Natural killer cell (primary cell): ENCODE data around the gene RGS19. TPM values are rescaled to one million over a fixed set of nuclear protein-coding genes. Genes with fewer than 3 reads are reported as not detected.
A peak's percentile ranks its signal among the peaks of the same experiment; 100 is the strongest.

ENCODE experiments used
- ATAC-seq, 3 donors: fragments of 150-1000 bp in 2 of 3; fragments of 200-7000 bp in 1 of 3; cut with Tn5 transposase; 1 replicate in 1 of 3; 2 replicates in 2 of 3; pipeline ENCODE4 v1.10.0; 2021; ENCODE audit warnings: mild to moderate bottlenecking in 2 of 3, moderate library complexity in 2 of 3
- DNase-seq, 2 donors: peaks; one replicate each; pipeline versions ENCODE4 v3.0.0 to v3.0.0-alpha.2; 2013 to 2021; ENCODE audit warnings: mixed read lengths in 1 of 2
- H3K27ac ChIP-seq: one replicate; pipeline ENCODE4 v1.5.1; 2013; ENCODE audit warnings: mild to moderate bottlenecking, low read length
- H3K27me3 ChIP-seq: one replicate; pipeline ENCODE4 v1.6.1; 2013; ENCODE audit warnings: low read length; ENCODE audit not compliant: control insufficient read depth, insufficient read depth
- H3K36me3 ChIP-seq: one replicate; pipeline ENCODE4 v1.6.1; 2013; ENCODE audit warnings: low read length; ENCODE audit not compliant: control insufficient read depth, insufficient read depth
- H3K4me1 ChIP-seq: one replicate; pipeline ENCODE4 v1.6.1; 2013; ENCODE audit warnings: low read length; ENCODE audit not compliant: control insufficient read depth, insufficient read depth
- H3K4me3 ChIP-seq: one replicate; pipeline ENCODE4 v1.5.1; 2013; ENCODE audit warnings: low read length
- H3K9me3 ChIP-seq: one replicate; pipeline ENCODE4 v1.6.1; 2013; ENCODE audit warnings: low read length; ENCODE audit not compliant: control insufficient read depth, insufficient read depth
- H3K27ac Mint-ChIP-seq, 2 donors: one replicate each; pipeline ENCODE4 v1.8.0; 2022; ENCODE audit warnings: mild to moderate bottlenecking in 2 of 2, mixed read lengths in 2 of 2, moderate library complexity in 1 of 2
- H3K27me3 Mint-ChIP-seq, 2 donors: one replicate each; pipeline ENCODE4 v1.8.0; 2022; ENCODE audit warnings: low read depth in 2 of 2, mixed read lengths in 2 of 2
- H3K36me3 Mint-ChIP-seq: one replicate; pipeline ENCODE4 v1.8.0; 2022; ENCODE audit warnings: mixed read lengths
- H3K4me1 Mint-ChIP-seq, 2 donors: one replicate each; pipeline ENCODE4 v1.8.0; 2022; ENCODE audit warnings: mixed read lengths in 2 of 2
- H3K4me3 Mint-ChIP-seq: one replicate; pipeline ENCODE4 v1.8.0; 2022; ENCODE audit warnings: mild to moderate bottlenecking, moderate library complexity, mixed read lengths
- H3K9me3 Mint-ChIP-seq, 2 donors: one replicate each; pipeline ENCODE4 v1.8.0; 2022; ENCODE audit warnings: mixed read lengths in 2 of 2
- CTCF ChIP-seq: fragments of 200-600 bp; IDR thresholded peaks from one replicate; pipeline ENCODE4 v1.8.0; 2022; ENCODE audit warnings: antibody characterized with exemption
- WGBS: methylation state at CpG from one replicate; pipeline ENCODE4 v1.1.7; 2013; ENCODE audit warnings: missing lambda C conversion rate; ENCODE audit not compliant: insufficient coverage; 5-methylcytosine and 5-hydroxymethylcytosine counted together
- intact Hi-C: fragments of 100-400 bp; cut with micrococcal nuclease; formaldehyde crosslinking; loops from one replicate; pipeline ENCODE4 v1.14.2; 2022
- total RNA-seq, 4 donors: library from RNA; stranded (reverse); fragments of 120-200 nt in 1 of 4; gene quantifications; one replicate each; pipeline versions ENCODE4 v1.2.3 to v1.2.4, GENCODE V29; 2013 to 2022

RGS19 gene
- total RNA-seq, 3 donors from 2014 or later (not counting 1 experiment from before 2014, with no cell fraction given), result 61.9 to 76.4 (median 68.2) TPM

- Histone ChIP-seq H3K27ac (no peak overlapping the region), H3K27me3 (peaks cover 17% of the 10 kb centered on the region), H3K4me1 (peaks cover 41% of the 10 kb centered on the region), H3K4me3 (no peak overlapping the region), H3K9me3 (no peaks in the 10 kb centered on the region), H3K36me3 (no peaks in the 10 kb centered on the region)
- no peak for TF ChIP-seq CTCF
- ATAC-seq (no peak), DNase-seq (no peak)
- H3K27ac Mint-ChIP-seq, result no peak overlapping the region
- H3K4me3 Mint-ChIP-seq, result peak overlapping the region; percentile 9
- 91% methylated on average over 9 of the region's 9 CpGs for whole genome bisulfite sequencing
- H3K9me3 Mint-ChIP-seq, result peaks cover 4 to 5% of the 10 kb centered on the region in 2 donors
- no peaks in the 10 kb centered on the region for H3K36me3 Mint-ChIP-seq
- intact Hi-C loops, result no loop called here
- peaks cover 0 to 19% of the 10 kb centered on the region in 2 donors for H3K4me1 Mint-ChIP-seq
- peaks cover 14 to 29% of the 10 kb centered on the region in 2 donors for H3K27me3 Mint-ChIP-seq
These were observed 21.8 kb upstream of the RGS19 start for GRCh38 chr20:64100946-64101688.

- WGBS, result 82% methylated on average over 4 of the region's 4 CpGs
These were observed 21.2 kb upstream of the RGS19 start for GRCh38 chr20:64100566-64100888.

GRCh38 chr20:64099880-64100565 lies 20.7 kb upstream of the RGS19 start:
- 57% methylated on average over 12 of the region's 14 CpGs for WGBS
- peaks cover 4 to 5% of the 10 kb centered on the region in 2 donors for H3K9me3 Mint-ChIP-seq
- DNase-seq, result peak in 1 of 2 donors; percentile 58
- no peak overlapping the region for H3K4me3 Mint-ChIP-seq
- no peak overlapping the region for H3K4me3 ChIP-seq
- H3K27me3 Mint-ChIP-seq, result peaks cover 14 to 27% of the 10 kb centered on the region in 2 donors
- no peak for TF ChIP-seq CTCF
- H3K4me1 ChIP-seq, result peaks cover 41% of the 10 kb centered on the region
- no peak overlapping the region for H3K27ac Mint-ChIP-seq
- H3K36me3 Mint-ChIP-seq, result no peaks in the 10 kb centered on the region
- no peaks in the 10 kb centered on the region for H3K9me3 ChIP-seq
- peaks cover 0 to 19% of the 10 kb centered on the region in 2 donors for H3K4me1 Mint-ChIP-seq
- no peaks in the 10 kb centered on the region for H3K36me3 ChIP-seq
- H3K27me3 ChIP-seq, result peaks cover 17% of the 10 kb centered on the region
- intact Hi-C loops, result no loop called here
- ATAC-seq, result peak in 2 of 3 donors; percentile 24 to 35
- H3K27ac ChIP-seq, result no peak overlapping the region

More at GRCh38 chr20:64100566-64100888, 21.2 kb upstream of the RGS19 start:
- H3K4me1 ChIP-seq, result peaks cover 41% of the 10 kb centered on the region
- H3K36me3 Mint-ChIP-seq, result no peaks in the 10 kb centered on the region
- peaks cover 0 to 19% of the 10 kb centered on the region in 2 donors for H3K4me1 Mint-ChIP-seq
- ATAC-seq (no peak), DNase-seq (no peak)
- no peak overlapping the region for H3K4me3 ChIP-seq
- H3K9me3 Mint-ChIP-seq, result peaks cover 4 to 5% of the 10 kb centered on the region in 2 donors
- no peak overlapping the region for H3K27ac Mint-ChIP-seq
- no peak overlapping the region for H3K27ac ChIP-seq
- no peak for TF ChIP-seq CTCF
- intact Hi-C loops, result no loop called here
- no peaks in the 10 kb centered on the region for H3K9me3 ChIP-seq
- peaks cover 17% of the 10 kb centered on the region for H3K27me3 ChIP-seq
- peaks cover 14 to 27% of the 10 kb centered on the region in 2 donors for H3K27me3 Mint-ChIP-seq
- H3K36me3 ChIP-seq, result no peaks in the 10 kb centered on the region
- no peak overlapping the region for H3K4me3 Mint-ChIP-seq
